H9 (cell line): ENCODE results near the gene MSLN. TPM values are rescaled to one million over a fixed set of nuclear protein-coding genes. Genes with fewer than 3 reads are reported as not detected.
"Not testable (repeated sequence)": the region's sequence is repeated elsewhere in the genome, so short reads cannot be mapped to it uniquely, and the experiment has no call there.

Source experiments
- DNase-seq: peaks from one replicate; pipeline ENCODE4 v3.0.0-alpha.2; 2017
- H2AFZ ChIP-seq: one replicate; pipeline ENCODE4 v1.6.1; 2013; ENCODE audit warnings: mild to moderate bottlenecking, low read length, control low read depth, moderate library complexity
- H2AK5ac ChIP-seq: 2 replicates; pipeline ENCODE4 v1.6.1; 2013; ENCODE audit warnings: low read length, control low read depth, mixed read lengths; ENCODE audit not compliant: insufficient read length
- H2BK120ac ChIP-seq: one replicate; pipeline ENCODE4 v1.6.1; 2013; ENCODE audit warnings: low read depth, mild to moderate bottlenecking, low read length, control low read depth, inconsistent platforms; ENCODE audit not compliant: poor library complexity, severe bottlenecking
- H2BK12ac ChIP-seq: 2 replicates; pipeline ENCODE4 v1.6.1; 2013; ENCODE audit warnings: low read length, control low read depth, mixed read lengths, low read depth; ENCODE audit not compliant: insufficient read length
- H2BK15ac ChIP-seq: 2 replicates; pipeline ENCODE4 v1.6.1; 2013; ENCODE audit warnings: low read depth, low read length, control low read depth
- H2BK20ac ChIP-seq: one replicate; pipeline ENCODE4 v1.6.1; 2013; ENCODE audit warnings: low read depth, mild to moderate bottlenecking, low read length, control low read depth, inconsistent platforms; ENCODE audit not compliant: poor library complexity, severe bottlenecking
- H2BK5ac ChIP-seq: 2 replicates; pipeline ENCODE4 v1.6.1; 2013; ENCODE audit warnings: low read length, control low read depth, mixed read lengths; ENCODE audit not compliant: insufficient read length
- H3K14ac ChIP-seq: 2 replicates; pipeline ENCODE4 v1.6.1; 2013; ENCODE audit warnings: low read length, control low read depth; ENCODE audit not compliant: insufficient read depth
- H3K18ac ChIP-seq: 2 replicates; pipeline ENCODE4 v1.6.1; 2013; ENCODE audit warnings: low read depth, mild to moderate bottlenecking, mixed read lengths, low read length, control low read depth; ENCODE audit not compliant: insufficient read length
- H3K23ac ChIP-seq: 2 replicates; pipeline ENCODE4 v1.6.1; 2013; ENCODE audit warnings: low read length, control low read depth, mixed read lengths, low read depth; ENCODE audit not compliant: insufficient read length
- H3K23me2 ChIP-seq: 2 replicates; pipeline ENCODE4 v1.6.1; 2013; ENCODE audit warnings: low read depth, mild to moderate bottlenecking, mixed read lengths, low read length, control low read depth; ENCODE audit not compliant: insufficient read length, poor library complexity, severe bottlenecking
- H3K27ac ChIP-seq: 2 replicates; pipeline ENCODE4 v1.5.1; 2013; ENCODE audit warnings: low read length, control low read depth, mixed read lengths, low read depth; ENCODE audit not compliant: insufficient read length
- H3K27me3 ChIP-seq: 2 replicates; pipeline ENCODE4 v1.6.1; 2013; ENCODE audit warnings: low read length, control low read depth, inconsistent platforms; ENCODE audit not compliant: insufficient read depth
- H3K4ac ChIP-seq: 2 replicates; pipeline ENCODE4 v1.6.1; 2013; ENCODE audit warnings: low read depth, mild to moderate bottlenecking, control low read depth, inconsistent platforms, low read length, moderate library complexity
- H3K4me1 ChIP-seq: 2 replicates; pipeline ENCODE4 v1.6.1; 2013; ENCODE audit warnings: low read length, control low read depth, inconsistent platforms; ENCODE audit not compliant: insufficient read depth
- H3K4me2 ChIP-seq: 2 replicates; pipeline ENCODE4 v1.6.1; 2013; ENCODE audit warnings: low read length, control low read depth, mixed read lengths; ENCODE audit not compliant: insufficient read length, insufficient read depth
- H3K56ac ChIP-seq: 2 replicates; pipeline ENCODE4 v1.6.1; 2013; ENCODE audit warnings: low read depth, mild to moderate bottlenecking, mixed read lengths, low read length, control low read depth; ENCODE audit not compliant: insufficient read length
- H3K79me1 ChIP-seq: 2 replicates; pipeline ENCODE4 v1.6.1; 2013; ENCODE audit warnings: low read depth, mild to moderate bottlenecking, moderate library complexity, low read length, control low read depth, inconsistent platforms; ENCODE audit not compliant: insufficient read depth, poor library complexity, severe bottlenecking
- H3K79me2 ChIP-seq: 2 replicates; pipeline ENCODE4 v1.6.1; 2013; ENCODE audit warnings: low read length, control low read depth, inconsistent platforms; ENCODE audit not compliant: insufficient read depth
- H3K9ac ChIP-seq: 2 replicates; pipeline ENCODE4 v1.6.1; 2013; ENCODE audit warnings: low read length, control low read depth, mixed read lengths; ENCODE audit not compliant: insufficient read length; ENCODE audit errors: extremely low read depth
- H3K9me3 ChIP-seq: one replicate; pipeline ENCODE4 v1.6.1; 2013; ENCODE audit warnings: low read depth, low read length, inconsistent platforms; ENCODE audit not compliant: control insufficient read depth
- H3T11ph ChIP-seq: one replicate; pipeline ENCODE4 v1.6.1; 2013; ENCODE audit warnings: mild to moderate bottlenecking, low read length, control low read depth, inconsistent platforms
- H4K20me1 ChIP-seq: one replicate; pipeline ENCODE4 v1.6.1; 2013; ENCODE audit not compliant: control insufficient read depth, insufficient read length, insufficient read depth
- H4K5ac ChIP-seq: 2 replicates; pipeline ENCODE4 v1.6.1; 2013; ENCODE audit warnings: low read depth, mild to moderate bottlenecking, mixed read lengths, low read length, control low read depth; ENCODE audit not compliant: insufficient read length
- H4K8ac ChIP-seq: replicated peaks from 2 replicates; pipeline ENCODE4 v1.6.1; 2013; ENCODE audit warnings: low read length, control low read depth, mixed read lengths, low read depth; ENCODE audit not compliant: insufficient read length
- H4K91ac ChIP-seq: 2 replicates; pipeline ENCODE4 v1.6.1; 2013; ENCODE audit warnings: low read depth, mild to moderate bottlenecking, moderate library complexity, mixed read lengths, low read length, control low read depth; ENCODE audit not compliant: insufficient read length
- H3K27ac Mint-ChIP-seq, 3 experiments: 2 replicates in 2 of 3; 3 replicates in 1 of 3; pipeline ENCODE4 v1.8.0; 2020 to 2021; ENCODE audit warnings: mixed read lengths in 3 of 3, mild to moderate bottlenecking in 1 of 3, moderate library complexity in 1 of 3
- H3K27me3 Mint-ChIP-seq: 2 replicates; pipeline ENCODE4 v1.8.0; 2021; ENCODE audit warnings: low read depth, mild to moderate bottlenecking, moderate library complexity, mixed read lengths
- H3K36me3 Mint-ChIP-seq, 3 experiments: 2 replicates in 2 of 3; 3 replicates in 1 of 3; pipeline ENCODE4 v1.8.0; 2020 to 2021; ENCODE audit warnings: low read depth in 3 of 3, mixed read lengths in 3 of 3; ENCODE audit not compliant: insufficient read depth in 1 of 3
- H3K4me1 Mint-ChIP-seq, 2 experiments: 2 replicates each; pipeline ENCODE4 v1.8.0; 2020; ENCODE audit warnings: mixed read lengths in 2 of 2
- H3K4me3 Mint-ChIP-seq, 2 experiments: 2 replicates in 1 of 2; 3 replicates in 1 of 2; pipeline ENCODE4 v1.8.0; 2020 to 2021; ENCODE audit warnings: mild to moderate bottlenecking in 2 of 2, mixed read lengths in 2 of 2, moderate library complexity in 1 of 2
- H3K9me3 Mint-ChIP-seq, 2 experiments: 2 replicates in 1 of 2; 3 replicates in 1 of 2; pipeline ENCODE4 v1.8.0; 2020; ENCODE audit warnings: mild to moderate bottlenecking in 2 of 2, mixed read lengths in 2 of 2, moderate library complexity in 1 of 2
- CTCF ChIP-seq: fragments of 200-600 bp; sonication (generic); conservative IDR thresholded peaks from 3 replicates; pipeline ENCODE4 v1.8.0; 2021; ENCODE audit warnings: antibody characterized with exemption, mild to moderate bottlenecking
- WGBS: extraction: QIAGEN DNeasy Blood & Tissue Kit; methylation state at CpG from one replicate; pipeline ENCODE4 v1.1.7; 2013; ENCODE audit warnings: missing lambda C conversion rate, low lambda C conversion rate, mixed read lengths; ENCODE audit not compliant: insufficient read length; ENCODE audit errors: extremely low coverage; 5-methylcytosine and 5-hydroxymethylcytosine counted together
- total RNA-seq: library from RNA; stranded (reverse); gene quantifications from 2 replicates; pipeline ENCODE4 v1.2.1, GENCODE V29; 2021

The MSLN gene
- total RNA-seq, 1 experiment from 2014 or later: 0.22 TPM

- TF ChIP-seq CTCF: no peak
- Histone ChIP-seq H3K14ac (no peak overlapping the region), H3K18ac (no peak overlapping the region), H3K23me2 (peaks cover 10% of the 10 kb centered on the region), H4K5ac (no peak overlapping the region), H2AFZ (no peak overlapping the region), H3K23ac (no peak overlapping the region), H2BK5ac (no peak overlapping the region), H3K79me1 (no peaks in the 10 kb centered on the region), H2BK120ac (no peak overlapping the region), H2BK20ac (no peak overlapping the region), H2AK5ac (no peak overlapping the region), H3K4me2 (no peak overlapping the region), H2BK12ac (no peak overlapping the region), H3K79me2 (no peaks in the 10 kb centered on the region), H4K20me1 (no peaks in the 10 kb centered on the region), H3K56ac (no peak overlapping the region), H3K4ac (no peak overlapping the region), H4K91ac (no peak overlapping the region), H3T11ph (no peak overlapping the region), H3K27me3 (no peaks in the 10 kb centered on the region), H4K8ac (no peak overlapping the region), H3K27ac (no peak overlapping the region), H2BK15ac (no peak overlapping the region), H3K9ac (no peak overlapping the region), H3K4me1 (peaks cover 2% of the 10 kb centered on the region; the same call in 1 of the 2 replicates), H3K9me3 (no peaks in the 10 kb centered on the region)
- Mint-ChIP-seq H3K4me1 (peaks cover 9 to 15% of the 10 kb centered on the region in 2 experiments), H3K27ac (no peak overlapping the region), H3K4me3 (peak overlapping the region; percentile 73 to 92), H3K9me3 (no peaks in the 10 kb centered on the region), H3K36me3 (peaks cover 2 to 12% (median 8%) of the 10 kb centered on the region in 3 experiments; a peak in 5 of 7 replicates), H3K27me3 (no peaks in the 10 kb centered on the region)
- DNase-seq: no peak
- WGBS: no CpG with 5 or more reads among the region's 15 CpGs
These were observed 18.4 kb upstream of the MSLN start for GRCh38 chr16:741986-742629.

DNA sequence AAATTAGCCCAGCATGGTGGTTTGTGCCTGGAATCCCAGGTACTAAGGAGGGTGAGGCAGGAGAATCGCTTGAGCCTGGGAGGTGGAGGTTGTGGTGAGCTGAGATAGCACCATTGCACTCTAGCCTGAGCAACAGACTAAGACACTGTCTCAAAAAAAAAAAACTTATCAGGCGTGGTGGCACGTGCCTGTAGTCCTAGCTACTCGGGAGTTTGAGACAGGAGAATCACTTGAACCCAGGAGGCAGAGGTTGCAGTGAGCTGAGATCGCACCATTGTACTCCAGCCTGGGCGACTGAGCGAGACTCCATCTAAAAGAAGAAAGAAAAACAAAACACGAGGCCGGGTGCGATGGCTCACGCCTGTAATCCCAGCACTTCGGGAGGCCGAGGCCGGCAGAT, 17.6 kb upstream of the MSLN start:
- not testable (repeated sequence) for DNase-seq

More for the DNA sequence above, 17.6 kb upstream of the MSLN start:
- H3K79me1 ChIP-seq, H4K20me1 ChIP-seq, H3K9me3 ChIP-seq, H3K27ac ChIP-seq, H3K4me3 Mint-ChIP-seq, H3K9me3 Mint-ChIP-seq, H3K4me1 ChIP-seq, H3K27me3 Mint-ChIP-seq, H3K4me2 ChIP-seq, H3K4me1 Mint-ChIP-seq, H2AFZ ChIP-seq, H4K8ac ChIP-seq, H3T11ph ChIP-seq, H3K36me3 Mint-ChIP-seq, H2BK20ac ChIP-seq, H3K27me3 ChIP-seq, H4K5ac ChIP-seq, H2BK12ac ChIP-seq, H3K18ac ChIP-seq, H4K91ac ChIP-seq, H2BK5ac ChIP-seq, H3K23ac ChIP-seq, H3K79me2 ChIP-seq, H3K4ac ChIP-seq, H2BK15ac ChIP-seq, H3K23me2 ChIP-seq, H3K27ac Mint-ChIP-seq, H3K14ac ChIP-seq, H2BK120ac ChIP-seq, H3K56ac ChIP-seq, H3K9ac ChIP-seq, H2AK5ac ChIP-seq: not testable (repeated sequence)
- no CpG with 5 or more reads among the region's 14 CpGs for WGBS
